ENCODE results near the gene ZNF121.

GRCh38 chr19:9566729-9567128, 17.6 kb downstream of the ZNF121 start:
- TF ChIP-seq CTCF (conservative IDR thresholded peaks at IDR 0.05; ENCODE audit: low read length) (peak; percentile 61), EZH2phosphoT487 (IDR thresholded peaks at IDR 0.05; ENCODE audit: borderline replicate concordance, low read depth, low read length) (no peak)
